IMR-90 (cell line): ENCODE measurements around the gene CTPS2. TPM values are rescaled to one million over a fixed set of nuclear protein-coding genes. Genes with fewer than 3 reads are reported as not detected.

Source experiments
- ATAC-seq: fragments of 200-7000 bp; cut with Tn5 transposase; 2 replicates; pipeline ENCODE4 v1.9.1; 2020; ENCODE audit warnings: low read depth, mild to moderate bottlenecking, moderate library complexity
- Bru-seq: library from RNA; stranded (reverse); fragments of 400-500 nt; gene quantifications from one replicate; lab custom pipeline; 2021; lab: Mats Ljungman, UMichigan
- BruChase-seq, 2 experiments: library from RNA; stranded (reverse); fragments of 400-500 nt; gene quantifications; one replicate each; lab custom pipeline; 2021; lab: Mats Ljungman, UMichigan
- BruUV-seq: library from RNA; stranded (reverse); fragments of 400-500 nt; replicated peaks from 2 replicates; lab custom pipeline; 2021; lab: Mats Ljungman, UMichigan
- CTCF ChIA-PET: fragments of 300-600 bp; formaldehyde crosslinking; extraction: SDS; loops from one replicate; lab custom pipeline; 2021; ENCODE audit warnings: antibody characterized with exemption; lab: Yijun Ruan, JAX
- POLR2A ChIA-PET: fragments of 300-600 bp; sonication (Branson Sonifier 250); formaldehyde crosslinking; loops from one replicate; lab custom pipeline; 2022; ENCODE audit warnings: antibody characterized with exemption; ENCODE audit not compliant: unreplicated experiment; lab: Charles Lee
- DNase-seq: peaks from one replicate; pipeline ENCODE4 v3.0.0; 2013
- H2AFZ ChIP-seq: replicated peaks from 2 replicates; pipeline ENCODE3; 2013; ENCODE audit warnings: low read length, mild to moderate bottlenecking; ENCODE audit not compliant: poor library complexity
- H2AK5ac ChIP-seq: 2 replicates; pipeline ENCODE4 v1.6.1; 2013; ENCODE audit warnings: low read depth, low read length, inconsistent platforms
- H2AK9ac ChIP-seq: replicated peaks from 2 replicates; pipeline ENCODE3; 2013; ENCODE audit warnings: mild to moderate bottlenecking, low read depth, low read length, moderate library complexity; ENCODE audit not compliant: poor library complexity
- H2BK120ac ChIP-seq: 2 replicates; pipeline ENCODE4 v1.6.1; 2013; ENCODE audit warnings: low read depth, low read length, inconsistent platforms
- H2BK15ac ChIP-seq: 3 replicates; pipeline ENCODE4 v1.6.1; 2013; ENCODE audit warnings: low read depth, low read length, inconsistent platforms
- H2BK20ac ChIP-seq: 2 replicates; pipeline ENCODE4 v1.6.1; 2013; ENCODE audit warnings: low read depth, mild to moderate bottlenecking, inconsistent platforms, low read length, moderate library complexity
- H2BK5ac ChIP-seq: 2 replicates; pipeline ENCODE4 v1.6.1; 2013; ENCODE audit warnings: mild to moderate bottlenecking, low read depth, low read length, inconsistent platforms; ENCODE audit not compliant: poor library complexity, severe bottlenecking
- H3K14ac ChIP-seq: replicated peaks from 2 replicates; pipeline ENCODE4 v1.6.1; 2013; ENCODE audit warnings: low read depth, low read length, inconsistent platforms
- H3K18ac ChIP-seq: 2 replicates; pipeline ENCODE4 v1.6.1; 2013; ENCODE audit warnings: low read depth, low read length, control low read depth
- H3K23ac ChIP-seq: 2 replicates; pipeline ENCODE4 v1.6.1; 2013; ENCODE audit warnings: low read depth, low read length, inconsistent platforms
- H3K27ac ChIP-seq: 2 replicates; pipeline ENCODE4 v1.5.1; 2013; ENCODE audit warnings: mild to moderate bottlenecking, control low read depth, low read length; ENCODE audit not compliant: insufficient read depth
- H3K27me3 ChIP-seq: 2 replicates; pipeline ENCODE4 v1.6.1; 2013; ENCODE audit warnings: low read length; ENCODE audit not compliant: control insufficient read depth, insufficient read depth
- H3K36me3 ChIP-seq: 2 replicates; pipeline ENCODE4 v1.6.1; 2013; ENCODE audit warnings: low read length, mixed read lengths; ENCODE audit not compliant: control insufficient read depth, insufficient read depth
- H3K4ac ChIP-seq: 2 replicates; pipeline ENCODE4 v1.6.1; 2013; ENCODE audit warnings: low read depth, low read length, inconsistent platforms
- H3K4me1 ChIP-seq: 2 replicates; pipeline ENCODE4 v1.6.1; 2013; ENCODE audit warnings: low read length, mixed read lengths; ENCODE audit not compliant: control insufficient read depth, insufficient read depth
- H3K4me2 ChIP-seq: 2 replicates; pipeline ENCODE4 v1.6.1; 2013; ENCODE audit warnings: low read depth, mild to moderate bottlenecking, control low read depth, low read length, moderate library complexity
- H3K4me3 ChIP-seq: 2 replicates; pipeline ENCODE4 v1.5.1; 2013; ENCODE audit warnings: low read depth, mild to moderate bottlenecking, control low read depth, low read length, moderate library complexity; ENCODE audit not compliant: insufficient read depth
- H3K56ac ChIP-seq: 2 replicates; pipeline ENCODE4 v1.6.1; 2013; ENCODE audit warnings: low read length, inconsistent platforms; ENCODE audit not compliant: insufficient read depth; ENCODE audit errors: extremely low read depth
- H3K79me1 ChIP-seq, 2 experiments: 2 replicates each; pipeline ENCODE4 v1.6.1; 2013; ENCODE audit warnings: low read length in 2 of 2, inconsistent platforms in 1 of 2, low read depth in 1 of 2
- H3K9ac ChIP-seq: 2 replicates; pipeline ENCODE4 v1.6.1; 2013; ENCODE audit warnings: low read depth, low read length, control low read depth
- H3K9me1 ChIP-seq: 2 replicates; pipeline ENCODE4 v1.6.1; 2013; ENCODE audit warnings: low read length, inconsistent platforms; ENCODE audit not compliant: insufficient read depth
- H3K9me3 ChIP-seq: 2 replicates; pipeline ENCODE4 v1.6.1; 2013; ENCODE audit warnings: low read length; ENCODE audit not compliant: control insufficient read depth, insufficient read depth
- H4K20me1 ChIP-seq: 2 replicates; pipeline ENCODE4 v1.6.1; 2013; ENCODE audit warnings: low read length, inconsistent platforms; ENCODE audit not compliant: insufficient read depth
- H4K5ac ChIP-seq: 2 replicates; pipeline ENCODE4 v1.6.1; 2013; ENCODE audit warnings: mild to moderate bottlenecking, low read depth, low read length, control low read depth
- H4K8ac ChIP-seq, 2 experiments: 2 replicates each; pipeline ENCODE4 v1.6.1; 2013; ENCODE audit warnings: low read depth in 2 of 2, low read length in 2 of 2, control low read depth in 1 of 2, inconsistent platforms in 1 of 2
- H4K91ac ChIP-seq: 2 replicates; pipeline ENCODE4 v1.6.1; 2013; ENCODE audit warnings: low read depth, low read length, inconsistent platforms; ENCODE audit not compliant: insufficient read depth
- ELK1 ChIP-seq: fragments of 150-350 bp; IDR thresholded peaks from 2 replicates; pipeline ENCODE4 v1.6.1; 2016; ENCODE audit warnings: low read depth, mild to moderate bottlenecking, low read length, moderate library complexity, borderline replicate concordance
- FOS ChIP-seq: fragments of 150-350 bp; IDR thresholded peaks from 2 replicates; pipeline ENCODE4 v1.6.1; 2016; ENCODE audit warnings: low read depth, low read length
- MAZ ChIP-seq: IDR thresholded peaks from 2 replicates; pipeline ENCODE4 v1.6.1; 2012; ENCODE audit warnings: low read depth, mild to moderate bottlenecking, low read length, improper control_type of control experiment, moderate library complexity, borderline replicate concordance
- MXI1 ChIP-seq: IDR thresholded peaks from 2 replicates; pipeline ENCODE4 v1.6.1; 2012; ENCODE audit warnings: low read depth, mild to moderate bottlenecking, low read length, moderate library complexity, borderline replicate concordance
- POLR2A ChIP-seq: IDR thresholded peaks from 2 replicates; pipeline ENCODE4 v1.6.1; 2012; ENCODE audit warnings: mild to moderate bottlenecking, low read depth, low read length
- RAD21 ChIP-seq: IDR thresholded peaks from 2 replicates; pipeline ENCODE4 v1.6.1; 2012; ENCODE audit warnings: low read length, improper control_type of control experiment
- WGBS, 2 experiments: methylation state at CpG; one replicate each; pipeline versions ENCODE4 v1.1.5 to v1.1.7; 2013; ENCODE audit warnings: missing lambda C conversion rate in 2 of 2; ENCODE audit not compliant: insufficient read length in 1 of 2; ENCODE audit errors: extremely low coverage in 2 of 2; 5-methylcytosine and 5-hydroxymethylcytosine counted together
- dilution Hi-C: fragments of 300-500 bp; cut with HindIII; formaldehyde crosslinking; loops from one replicate; pipeline ENCODE4 v1.14.3; 2018; ENCODE audit warnings: low sequenced_read_pairs; ENCODE audit not compliant: unreplicated experiment
- in situ Hi-C: fragments of 300-500 bp; cut with MboI; formaldehyde crosslinking; loops from 3 replicates; pipeline ENCODE4 v1.14.3; 2019; ENCODE audit warnings: low sequenced_read_pairs, inconsistent platforms, mixed read lengths
- intact Hi-C: fragments of 100-400 bp; cut with micrococcal nuclease; formaldehyde crosslinking; loops from 2 replicates; pipeline ENCODE4 v1.10.0; 2022
- long read RNA-seq: library from polyadenylated mRNA; unstranded; transcript quantifications from one replicate; pipeline ENCODE4 v2.0.0, GENCODE V29; 2021; ENCODE audit not compliant: unreplicated experiment
- polyA plus RNA-seq, 3 experiments: library from polyadenylated mRNA; depleted of rRNA; stranded (reverse); fragments of >200 nt; gene quantifications; 2 replicates each; pipeline ENCODE4 v1.2.3, GENCODE V29; 2012; ENCODE audit warnings: low replicate concordance in 1 of 3
- total RNA-seq: library from RNA; depleted of rRNA; stranded (reverse); fragments of >200 nt; gene quantifications from 2 replicates; pipeline ENCODE4 v1.2.3, GENCODE V29; 2012; rRNA removed
- TF ChIP-seq, protein P1 (sequence below): fragments of 150-350 bp; IDR thresholded peaks from 2 replicates; pipeline ENCODE4 v1.6.1; 2017; ENCODE audit warnings: mild to moderate bottlenecking, antibody characterized with exemption, low read length, low read depth

The CTPS2 gene, protein sequence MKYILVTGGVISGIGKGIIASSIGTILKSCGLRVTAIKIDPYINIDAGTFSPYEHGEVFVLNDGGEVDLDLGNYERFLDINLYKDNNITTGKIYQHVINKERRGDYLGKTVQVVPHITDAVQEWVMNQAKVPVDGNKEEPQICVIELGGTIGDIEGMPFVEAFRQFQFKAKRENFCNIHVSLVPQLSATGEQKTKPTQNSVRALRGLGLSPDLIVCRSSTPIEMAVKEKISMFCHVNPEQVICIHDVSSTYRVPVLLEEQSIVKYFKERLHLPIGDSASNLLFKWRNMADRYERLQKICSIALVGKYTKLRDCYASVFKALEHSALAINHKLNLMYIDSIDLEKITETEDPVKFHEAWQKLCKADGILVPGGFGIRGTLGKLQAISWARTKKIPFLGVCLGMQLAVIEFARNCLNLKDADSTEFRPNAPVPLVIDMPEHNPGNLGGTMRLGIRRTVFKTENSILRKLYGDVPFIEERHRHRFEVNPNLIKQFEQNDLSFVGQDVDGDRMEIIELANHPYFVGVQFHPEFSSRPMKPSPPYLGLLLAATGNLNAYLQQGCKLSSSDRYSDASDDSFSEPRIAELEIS
- total RNA-seq = 13.1 and 16.1 TPM in 2 replicates
- 4.7 and 6.0 TPM in 2 replicates for polyA plus RNA-seq (2012; rRNA removed)
- 1.4 and 3.1 TPM in 2 replicates for polyA plus RNA-seq (2012; cell fraction: cytosol; rRNA removed)
- 1.7 and 10.1 TPM in 2 replicates for polyA plus RNA-seq (2012; cell fraction: nucleus; rRNA removed; ENCODE audit: low replicate concordance)
- percentile 63 among the genes with signal in this experiment for Bru-seq, nascent RNA
- percentile 72 among the genes with signal in this experiment for BruChase-seq, experiment 1, labeled RNA remaining after a 6-hour chase
- percentile 65 among the genes with signal in this experiment for BruChase-seq, experiment 2, labeled RNA remaining after a 2-hour chase
- long read RNA-seq, transcript CTPS2-201 (19 exons, 3,629 nt) = major isoform, 13 of 23 reads
- long read RNA-seq, partial matches to known transcripts = 2 of 23 reads
- long read RNA-seq, other reads (novel, unspliced or antisense) = 4 of 23 reads

GRCh38 chrX:16712548-16713155 is at the start of gene CTPS2:
CTPS2 (minus strand) TSS chrX:16712669; CDS start chrX:16702902, 9,767 bp downstream.
- POLR2A ChIA-PET = no interaction called here
- CTCF ChIA-PET = no interaction called here
- intact Hi-C loops = no loop called here

More at GRCh38 chrX:16712548-16713155, at the start of gene CTPS2:
- Histone ChIP-seq H3K14ac (peak within 1 kb of the TSS; percentile 96), H4K91ac (peak within 1 kb of the TSS; percentile 59), H2BK120ac (peak within 1 kb of the TSS; percentile 73; the same call in 1 of the 2 replicates), H2BK15ac (no peak within 1 kb of the TSS), H2BK20ac (no peak within 1 kb of the TSS), H4K20me1 (no peaks in the 10 kb centered on the region), H3K4me3 (peak within 1 kb of the TSS; percentile 86), H3K9ac (peak within 1 kb of the TSS; percentile 63), H3K36me3 (no peaks in the 10 kb centered on the region), H3K4me2 (peak within 1 kb of the TSS; percentile 92), H3K79me1 (peaks cover 2 to 11% of the 10 kb centered on the region in 2 experiments; a peak in 2 of 4 replicates), H4K8ac (peak within 1 kb of the TSS; percentile 51 to 94; a peak in 3 of 4 replicates), H2AFZ (peak within 1 kb of the TSS; percentile 98), H4K5ac (peak within 1 kb of the TSS; percentile 91), H2AK9ac (peak within 1 kb of the TSS; percentile 93), H3K4me1 (no peaks in the 10 kb centered on the region; the same call in 1 of the 2 replicates), H3K4ac (peak within 1 kb of the TSS; percentile 76), H3K27ac (peak within 1 kb of the TSS; percentile 68), H3K27me3 (peaks cover 6% of the 10 kb centered on the region; the same call in 1 of the 2 replicates), H3K23ac (peak within 1 kb of the TSS; percentile 87), H3K18ac (peak within 1 kb of the TSS; percentile 90), H2BK5ac (peak within 1 kb of the TSS; percentile 71), H3K9me3 (no peaks in the 10 kb centered on the region), H2AK5ac (peak within 1 kb of the TSS; percentile 51), H3K56ac (peak within 1 kb of the TSS; percentile 65; the same call in 1 of the 2 replicates), H3K9me1 (no peaks in the 10 kb centered on the region)
- DNase-seq (peak; percentile 48), ATAC-seq (peak; percentile 91)
- in situ Hi-C loops = no loop called here
- 22% methylated on average over 14 of the region's 30 CpGs; no CpG with 5 or more reads in 1 of the 2 experiments for WGBS, 2 experiments
- BruUV-seq = no TSS peak
- TF ChIP-seq MAZ (no peak), FOS (no peak), ELK1 (no peak), POLR2A (no peak), MXI1 (no peak), RAD21 (no peak)
- TF ChIP-seq, protein P1, sequence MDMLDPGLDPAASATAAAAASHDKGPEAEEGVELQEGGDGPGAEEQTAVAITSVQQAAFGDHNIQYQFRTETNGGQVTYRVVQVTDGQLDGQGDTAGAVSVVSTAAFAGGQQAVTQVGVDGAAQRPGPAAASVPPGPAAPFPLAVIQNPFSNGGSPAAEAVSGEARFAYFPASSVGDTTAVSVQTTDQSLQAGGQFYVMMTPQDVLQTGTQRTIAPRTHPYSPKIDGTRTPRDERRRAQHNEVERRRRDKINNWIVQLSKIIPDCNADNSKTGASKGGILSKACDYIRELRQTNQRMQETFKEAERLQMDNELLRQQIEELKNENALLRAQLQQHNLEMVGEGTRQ = no peak
- dilution Hi-C loops = no loop called here
